HEK293 (cell line): ENCODE data around the gene MYH13.

Experiments
- CTCF ChIA-PET: fragments of 350-600 bp; formaldehyde crosslinking; extraction: SDS; loops from one replicate; lab custom pipeline; 2021; ENCODE audit warnings: antibody characterized with exemption; lab: Yijun Ruan, JAX
- POLR2A ChIA-PET: fragments of 300-600 bp; formaldehyde crosslinking; extraction: SDS; loops from one replicate; lab custom pipeline; 2020; ENCODE audit warnings: antibody characterized with exemption, inconsistent platforms; lab: Yijun Ruan, JAX
- H3K27ac ChIP-seq: fragments of 200-500 bp; sonication (Bioruptor generic); 2 replicates; pipeline ENCODE4 v1.5.1; 2014; ENCODE audit warnings: low read depth, low read length, control low read depth, inconsistent platforms; ENCODE audit errors: extremely low read depth
- H3K36me3 ChIP-seq, 2 experiments: fragments of 200-500 bp in 1 of 2; sonication (Bioruptor generic) in 1 of 2; 1 replicate in 1 of 2; 2 replicates in 1 of 2; pipeline ENCODE4 v1.5.1; 2014 to 2017; ENCODE audit warnings: inconsistent platforms in 2 of 2, low read length in 2 of 2; ENCODE audit not compliant: control insufficient read depth in 2 of 2, insufficient read depth in 1 of 2
- H3K4me1 ChIP-seq: fragments of 200-500 bp; sonication (Bioruptor generic); 2 replicates; pipeline ENCODE4 v1.5.1; 2014; ENCODE audit warnings: mild to moderate bottlenecking, low read length, inconsistent platforms; ENCODE audit not compliant: control insufficient read depth, insufficient read depth
- H3K4me3 ChIP-seq: 2 replicates; pipeline ENCODE4 v1.5.1; 2011; ENCODE audit warnings: low read depth, mild to moderate bottlenecking, control low read depth, low read length, moderate library complexity
- H3K9me3 ChIP-seq: fragments of 200-500 bp; sonication (Bioruptor generic); 2 replicates; pipeline ENCODE4 v1.5.1; 2014; ENCODE audit warnings: low read depth, low read length, inconsistent platforms; ENCODE audit not compliant: control insufficient read depth, insufficient read depth
- BCL6B ChIP-seq: fragments of 450-650 bp; formaldehyde crosslinking; IDR thresholded peaks from 2 replicates; pipeline ENCODE4 v1.5.1; 2017; ENCODE audit warnings: missing biosample characterization, missing genetic modification characterization
- GLI4 ChIP-seq: fragments of 450-650 bp; formaldehyde crosslinking; IDR thresholded peaks from 2 replicates; pipeline ENCODE4 v1.5.1; 2016; ENCODE audit warnings: missing biosample characterization, missing genetic modification characterization
- GLIS2 ChIP-seq: fragments of 450-650 bp; formaldehyde crosslinking; IDR thresholded peaks from 2 replicates; pipeline ENCODE4 v1.5.1; 2016; ENCODE audit warnings: missing biosample characterization, missing genetic modification characterization
- HIC1 ChIP-seq: fragments of 450-650 bp; formaldehyde crosslinking; IDR thresholded peaks from 2 replicates; pipeline ENCODE4 v1.5.1; 2016; ENCODE audit warnings: missing biosample characterization, missing genetic modification characterization
- KLF9 ChIP-seq: fragments of 450-650 bp; formaldehyde crosslinking; IDR thresholded peaks from 2 replicates; pipeline ENCODE4 v1.5.1; 2016; ENCODE audit warnings: missing biosample characterization, missing genetic modification characterization, low read depth
- PRDM10 ChIP-seq: fragments of 450-650 bp; formaldehyde crosslinking; IDR thresholded peaks from 2 replicates; pipeline ENCODE4 v1.5.1; 2016; ENCODE audit warnings: missing biosample characterization, missing genetic modification characterization
- PRDM2 ChIP-seq: fragments of 450-650 bp; formaldehyde crosslinking; IDR thresholded peaks from 2 replicates; pipeline ENCODE4 v1.5.1; 2016; ENCODE audit warnings: missing biosample characterization, missing genetic modification characterization, borderline replicate concordance
- SCRT1 ChIP-seq: fragments of 450-650 bp; formaldehyde crosslinking; IDR thresholded peaks from 2 replicates; pipeline ENCODE4 v1.5.1; 2016; ENCODE audit warnings: missing biosample characterization, missing genetic modification characterization, borderline replicate concordance
- SP2 ChIP-seq: fragments of 450-650 bp; formaldehyde crosslinking; IDR thresholded peaks from 2 replicates; pipeline ENCODE4 v1.5.1; 2016; ENCODE audit warnings: missing biosample characterization, missing genetic modification characterization
- ZBTB48 ChIP-seq: fragments of 450-650 bp; formaldehyde crosslinking; IDR thresholded peaks from 2 replicates; pipeline ENCODE4 v1.5.1; 2016; ENCODE audit warnings: missing biosample characterization, missing genetic modification characterization
- ZBTB8A ChIP-seq: fragments of 450-650 bp; formaldehyde crosslinking; IDR thresholded peaks from 2 replicates; pipeline ENCODE4 v1.5.1; 2016; ENCODE audit warnings: missing biosample characterization, missing genetic modification characterization
- ZNF2 ChIP-seq: fragments of 450-650 bp; formaldehyde crosslinking; IDR thresholded peaks from 2 replicates; pipeline ENCODE4 v1.5.1; 2016; ENCODE audit warnings: missing biosample characterization, missing genetic modification characterization
- ZNF221 ChIP-seq: fragments of 450-650 bp; formaldehyde crosslinking; IDR thresholded peaks from 2 replicates; pipeline ENCODE4 v1.5.1; 2017; ENCODE audit warnings: missing biosample characterization, missing genetic modification characterization, borderline replicate concordance
- ZNF266 ChIP-seq: fragments of 450-650 bp; formaldehyde crosslinking; IDR thresholded peaks from 2 replicates; pipeline ENCODE4 v1.5.1; 2016; ENCODE audit warnings: missing biosample characterization, missing genetic modification characterization, low read depth
- ZNF311 ChIP-seq: fragments of 450-650 bp; formaldehyde crosslinking; IDR thresholded peaks from 2 replicates; pipeline ENCODE4 v1.5.1; 2017; ENCODE audit warnings: missing biosample characterization, missing genetic modification characterization, borderline replicate concordance
- ZNF324 ChIP-seq: fragments of 450-650 bp; formaldehyde crosslinking; IDR thresholded peaks from 2 replicates; pipeline ENCODE4 v1.5.1; 2016; ENCODE audit warnings: missing biosample characterization, missing genetic modification characterization
- ZNF394 ChIP-seq: fragments of 450-650 bp; formaldehyde crosslinking; IDR thresholded peaks from 2 replicates; pipeline ENCODE4 v1.5.1; 2016; ENCODE audit warnings: missing biosample characterization, missing genetic modification characterization, mild to moderate bottlenecking, moderate library complexity, borderline replicate concordance
- ZNF514 ChIP-seq: fragments of 450-650 bp; formaldehyde crosslinking; IDR thresholded peaks from 2 replicates; pipeline ENCODE4 v1.5.1; 2016; ENCODE audit warnings: missing biosample characterization, missing genetic modification characterization
- ZNF660 ChIP-seq: fragments of 450-650 bp; IDR thresholded peaks from 2 replicates; pipeline ENCODE4 v1.5.1; 2018; ENCODE audit warnings: missing biosample characterization, mild to moderate bottlenecking, missing genetic modification characterization
- ZNF777 ChIP-seq: fragments of 450-650 bp; formaldehyde crosslinking; IDR thresholded peaks from 2 replicates; pipeline ENCODE4 v1.5.1; 2017; ENCODE audit warnings: missing biosample characterization, missing genetic modification characterization, borderline replicate concordance
- ZNF792 ChIP-seq: fragments of 450-650 bp; formaldehyde crosslinking; IDR thresholded peaks from 2 replicates; pipeline ENCODE4 v1.5.1; 2016; ENCODE audit warnings: missing biosample characterization, missing genetic modification characterization
- ZSCAN23 ChIP-seq: fragments of 450-650 bp; formaldehyde crosslinking; IDR thresholded peaks from 2 replicates; pipeline ENCODE4 v1.5.1; 2016; ENCODE audit warnings: missing biosample characterization, missing genetic modification characterization

Gene MYH13

GRCh38 chr17:10420811-10421210 lies 48.0 kb upstream of the MYH13 start:
- no peak overlapping the region for H3K27ac ChIP-seq
- ChIA-PET POLR2A (no interaction called here), CTCF (interaction anchor here (0.6 to 1.7 kb wide), 4 partner anchors 9 to 151 kb away, joined by 3 to 5 read pairs (median 4); no protein-coding TSS in a partner anchor)
- no peaks in the 10 kb centered on the region for H3K9me3 ChIP-seq
- H3K4me3 ChIP-seq: no peak overlapping the region
- no peaks in the 10 kb centered on the region for H3K4me1 ChIP-seq
- TF ChIP-seq ZBTB48 (no peak), PRDM10 (no peak), ZNF777 (tag by site-specific recombination) (no peak), ZNF514 (tag by site-specific recombination) (no peak), ZNF2 (no peak), SCRT1 (no peak), BCL6B (tag by site-specific recombination) (no peak), ZNF792 (tag by site-specific recombination) (no peak), HIC1 (tag by site-specific recombination) (no peak), ZNF324 (no peak)
- H3K36me3 ChIP-seq: no peaks in the 10 kb centered on the region

- ChIA-PET POLR2A (no interaction called here), CTCF (interaction anchor here (1.1 to 1.2 kb wide), 2 partner anchors 9 to 16 kb away, joined by 3 to 4 read pairs; no protein-coding TSS in a partner anchor)
- H3K4me3 ChIP-seq: no peak overlapping the region
- H3K9me3 ChIP-seq: no peaks in the 10 kb centered on the region
- H3K27ac ChIP-seq: no peak overlapping the region
- no peaks in the 10 kb centered on the region for H3K36me3 ChIP-seq
- no peaks in the 10 kb centered on the region for H3K4me1 ChIP-seq
- TF ChIP-seq ZNF266 (tag by site-specific recombination) (no peak), GLI4 (tag by site-specific recombination) (no peak), KLF9 (tag by site-specific recombination) (no peak), ZBTB8A (tag by site-specific recombination) (no peak), ZSCAN23 (tag by site-specific recombination) (no peak), SP2 (no peak), ZNF2 (no peak), ZNF660 (tag by site-specific recombination) (no peak), PRDM2 (no peak), ZNF394 (tag by site-specific recombination) (no peak), ZNF221 (tag by site-specific recombination) (no peak), GLIS2 (tag by site-specific recombination) (no peak), ZNF311 (no peak)
These were observed 44.6 kb upstream of the MYH13 start for GRCh38 chr17:10417431-10417830.
